ENCODE results near the gene SGMS2. TPM values are rescaled to one million over a fixed set of nuclear protein-coding genes. Genes with fewer than 3 reads are reported as not detected.

The SGMS2 gene
- total RNA-seq, 1 donor from 2014 or later = 67.8 TPM

- no peak for ATAC-seq
- Histone ChIP-seq H3K9me3 (no peaks in the 10 kb centered on the region), H3K4me1 (no peaks in the 10 kb centered on the region), H3K4me3 (no peak overlapping the region), H3K27ac (no peak overlapping the region), H3K36me3 (no peaks in the 10 kb centered on the region), H3K27me3 (no peaks in the 10 kb centered on the region)
- DNase-seq = no peak
- intact Hi-C loops (cut with DNase I) = no loop called here
- TF ChIP-seq CTCF (IDR thresholded peaks at IDR 0.05) = no peak
Observed at GRCh38 chr4:107888237-107888636, 63.5 kb downstream of the SGMS2 start.

- no peak for TF ChIP-seq CTCF (IDR thresholded peaks at IDR 0.05)
- Histone ChIP-seq H3K27ac (no peak overlapping the region), H3K36me3 (no peaks in the 10 kb centered on the region), H3K9me3 (no peaks in the 10 kb centered on the region), H3K4me3 (no peak overlapping the region), H3K27me3 (no peaks in the 10 kb centered on the region), H3K4me1 (peaks cover 6% of the 10 kb centered on the region)
- no peak for DNase-seq
- intact Hi-C loops (cut with DNase I) = no loop called here
- no peak for ATAC-seq
Observed at GRCh38 chr4:107890779-107891178, 66.0 kb downstream of the SGMS2 start.

- no peak for DNase-seq
- intact Hi-C loops (cut with DNase I) = no loop called here
- H3K27ac ChIP-seq = no peak overlapping the region
- H3K4me1 ChIP-seq = peaks cover 6% of the 10 kb centered on the region
- no peak for TF ChIP-seq CTCF (IDR thresholded peaks at IDR 0.05)
- no peaks in the 10 kb centered on the region for H3K36me3 ChIP-seq
- ATAC-seq = no peak
- H3K9me3 ChIP-seq = no peaks in the 10 kb centered on the region
- H3K27me3 ChIP-seq = no peaks in the 10 kb centered on the region
- no peak overlapping the region for H3K4me3 ChIP-seq
Observed at GRCh38 chr4:107891299-107891698, 66.6 kb downstream of the SGMS2 start.

- intact Hi-C loops (cut with DNase I) = no loop called here
- Histone ChIP-seq H3K4me1 (peaks cover 11% of the 10 kb centered on the region), H3K27ac (no peak overlapping the region), H3K4me3 (no peak overlapping the region), H3K9me3 (no peaks in the 10 kb centered on the region), H3K27me3 (no peaks in the 10 kb centered on the region), H3K36me3 (no peaks in the 10 kb centered on the region)
- TF ChIP-seq CTCF (IDR thresholded peaks at IDR 0.05) = no peak
- DNase-seq = no peak
- ATAC-seq = no peak
Observed at GRCh38 chr4:107893171-107894137, 68.7 kb downstream of the SGMS2 start.

DNA sequence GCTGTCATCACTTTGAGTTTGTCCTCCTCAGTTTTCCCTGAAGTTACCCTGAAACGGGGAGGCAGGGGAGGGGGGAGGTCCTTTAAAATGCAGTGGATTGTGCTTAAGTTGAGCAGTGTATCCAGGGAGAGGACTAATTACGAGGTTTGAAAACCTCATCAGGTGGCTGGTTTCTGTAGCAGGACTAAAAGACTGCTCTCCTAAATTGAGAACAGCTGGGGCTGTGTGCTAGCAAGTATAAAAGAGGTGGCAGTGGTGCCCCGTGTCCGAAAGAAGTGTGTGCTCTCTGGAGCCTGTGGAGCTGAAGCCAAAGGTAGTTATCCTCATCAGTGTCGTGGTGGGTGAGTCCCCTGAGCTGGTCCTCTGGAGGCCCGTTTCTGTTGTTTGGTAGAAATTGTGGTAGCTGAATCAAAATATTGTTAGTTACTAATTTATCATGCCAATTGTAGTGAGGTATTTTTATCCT lies 69.4 kb downstream of the SGMS2 start:
- no peak overlapping the region for H3K4me3 ChIP-seq
- no peaks in the 10 kb centered on the region for H3K27me3 ChIP-seq
- ATAC-seq = no peak
- TF ChIP-seq CTCF (IDR thresholded peaks at IDR 0.05) = no peak
- intact Hi-C loops (cut with DNase I) = no loop called here
- H3K9me3 ChIP-seq = no peaks in the 10 kb centered on the region
- no peaks in the 10 kb centered on the region for H3K36me3 ChIP-seq
- H3K4me1 ChIP-seq = peaks cover 11% of the 10 kb centered on the region
- H3K27ac ChIP-seq = no peak overlapping the region
- no peak for DNase-seq

Data from upper lobe of right lung (tissue), 1 donor.